GM19035 (cell line): ENCODE data around the gene ARHGEF28.

Experiments
- ATAC-seq: cut with Tn5 transposase; IDR thresholded peaks from one replicate; pipeline ENCODE4 v1.9.1; 2021; ENCODE audit not compliant: unreplicated experiment

The ARHGEF28 gene

DNA sequence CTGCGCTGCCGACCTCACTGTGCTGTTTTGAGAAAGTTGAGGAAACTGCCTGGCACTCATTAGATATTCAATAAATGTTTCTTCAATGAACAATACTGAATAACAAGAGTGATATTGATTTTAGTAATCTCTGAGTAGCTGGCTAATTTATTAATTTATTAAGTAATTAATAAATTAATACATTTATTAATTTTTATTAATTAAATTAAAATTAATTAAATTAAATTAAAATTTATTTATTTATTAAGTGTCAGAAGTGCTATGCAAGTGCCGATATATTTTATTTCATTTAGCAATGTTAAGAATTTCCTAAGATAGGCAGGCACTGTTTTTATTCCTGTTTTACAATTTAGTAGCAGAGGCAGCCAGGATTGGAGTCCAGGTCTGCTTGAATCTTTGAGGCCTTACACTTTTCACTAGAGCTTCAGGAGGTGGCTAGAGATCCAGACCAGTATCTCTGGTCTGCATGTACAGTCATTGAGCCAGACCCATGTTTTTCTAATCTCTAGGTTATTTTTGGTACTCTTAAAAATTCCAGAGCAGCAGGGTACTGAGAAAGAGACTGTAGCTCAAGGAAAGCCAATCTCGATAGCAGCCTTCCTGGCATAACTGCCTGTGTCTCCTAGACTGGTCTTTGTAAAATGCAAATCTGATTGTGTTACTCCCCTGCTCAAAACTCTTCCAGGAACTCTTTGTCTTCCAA lies 109.2 kb downstream of the ARHGEF28 start:
- ATAC-seq: no peak

- ATAC-seq: no peak
These were observed 113.7 kb downstream of the ARHGEF28 start for GRCh38 chr5:73739650-73740049.

DNA sequence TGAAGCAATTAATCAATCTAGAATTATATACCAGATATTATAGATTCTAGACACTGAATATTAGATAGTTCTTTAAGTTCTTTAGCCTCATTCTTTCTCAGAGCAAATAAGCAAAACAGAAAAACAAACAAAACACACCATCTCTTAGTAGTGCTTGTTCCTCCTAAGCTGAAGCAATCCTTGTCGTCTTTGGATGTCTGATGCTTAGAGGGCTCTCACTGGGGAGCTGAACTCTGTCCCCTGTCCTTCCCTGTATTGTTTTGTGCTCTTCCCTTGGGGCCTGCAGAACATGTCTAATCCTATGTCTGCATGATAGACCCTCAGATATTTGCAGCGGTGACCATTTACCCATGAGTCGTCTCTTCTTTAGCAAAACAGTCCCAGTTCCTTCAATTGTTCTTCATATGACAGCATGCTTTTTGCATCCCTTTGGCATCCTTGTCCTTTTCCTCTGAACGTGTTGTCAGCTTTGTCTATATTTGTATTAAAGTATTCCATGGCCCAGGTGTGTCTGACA lies 114.3 kb downstream of the ARHGEF28 start:
- ATAC-seq: no peak

DNA sequence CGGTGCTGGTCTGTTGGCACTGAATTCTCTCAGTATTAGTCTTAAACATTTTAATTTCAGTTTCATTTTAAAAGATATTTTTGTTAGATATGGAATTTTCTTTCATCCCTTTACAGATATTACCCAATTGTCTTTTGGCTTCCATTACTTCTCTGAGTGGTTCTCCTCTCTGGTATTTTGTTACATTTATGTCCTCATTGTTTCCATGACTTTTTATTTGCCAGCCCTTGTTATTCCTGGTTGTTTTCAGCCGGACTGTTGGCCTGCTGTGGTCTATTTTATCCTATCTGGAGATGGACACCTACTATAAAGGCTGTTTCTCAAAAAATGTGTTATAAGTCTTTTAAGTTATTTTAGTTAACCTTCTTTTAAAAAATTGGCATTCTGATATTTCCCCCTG lies 117.2 kb downstream of the ARHGEF28 start:
- ATAC-seq: no peak

DNA sequence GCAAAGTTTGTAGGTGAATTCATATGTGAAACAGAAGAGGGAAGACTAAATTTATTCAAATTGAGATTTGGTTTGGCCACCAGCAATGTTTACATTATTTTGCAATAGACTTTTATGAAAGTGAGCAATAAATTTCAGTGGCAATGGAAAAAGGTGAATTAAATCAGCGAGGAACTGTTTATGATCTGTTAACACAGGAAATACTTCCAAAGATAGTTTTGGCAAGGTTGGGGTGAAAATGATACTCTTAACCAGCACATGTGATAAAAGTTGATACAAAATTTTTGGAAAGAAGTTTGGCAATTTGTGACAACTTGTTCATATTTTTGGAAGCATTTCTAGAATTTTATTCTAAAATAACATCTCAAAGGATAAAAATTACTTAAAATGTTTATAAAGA lies 119.8 kb downstream of the ARHGEF28 start:
- no peak for ATAC-seq

- ATAC-seq: no peak
These were observed 120.6 kb downstream of the ARHGEF28 start for GRCh38 chr5:73746608-73747007.

- no peak for ATAC-seq
These were observed 121.8 kb downstream of the ARHGEF28 start for GRCh38 chr5:73747696-73748380.

DNA sequence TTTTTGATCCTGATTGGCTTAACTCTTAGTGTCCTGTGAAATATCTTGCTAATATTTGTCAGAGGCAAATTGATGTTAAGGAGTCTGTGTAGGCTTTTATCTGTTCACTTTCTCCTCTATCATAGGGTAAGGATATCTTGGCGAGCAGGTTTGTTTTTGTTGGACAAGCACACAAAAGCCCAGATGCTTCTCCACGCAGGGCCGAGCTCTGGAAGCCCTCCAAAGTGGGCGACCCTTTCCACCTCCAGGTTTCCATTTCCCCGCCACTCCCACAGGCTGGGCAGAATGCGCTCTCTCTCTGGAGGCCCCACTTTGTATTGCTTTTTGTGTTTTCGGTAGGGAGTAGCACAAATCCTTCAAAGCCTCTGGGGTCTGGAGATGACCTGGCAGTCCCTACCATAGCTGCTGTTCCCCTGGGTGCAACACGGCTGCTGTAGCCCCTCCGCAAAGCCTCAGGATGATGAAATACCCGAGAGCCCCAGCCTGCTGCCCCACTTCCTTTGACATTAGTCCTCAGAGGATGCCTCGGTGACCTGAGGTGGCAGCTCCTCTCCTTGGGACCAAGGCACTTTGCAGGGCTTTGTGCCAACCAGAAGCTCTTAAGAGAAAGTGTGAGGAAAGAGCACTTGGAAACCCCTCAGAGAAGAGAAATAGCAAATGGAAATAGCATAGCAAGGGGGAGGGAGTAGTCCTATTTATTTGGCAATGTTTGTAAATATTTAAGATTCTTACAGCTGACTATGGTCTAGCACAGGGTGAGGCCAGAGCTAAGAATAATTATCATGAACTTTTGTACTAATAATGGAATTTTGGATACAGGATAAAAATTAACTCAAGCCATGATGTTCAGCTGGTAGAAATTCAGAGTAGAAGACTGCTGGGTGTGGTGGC lies 122.8 kb downstream of the ARHGEF28 start:
- ATAC-seq: no peak

- ATAC-seq: no peak
These were observed 123.7 kb downstream of the ARHGEF28 start for GRCh38 chr5:73749485-73750270.

- peak; percentile 67 for ATAC-seq
These were observed 125.4 kb downstream of the ARHGEF28 start for GRCh38 chr5:73751254-73751914.

DNA sequence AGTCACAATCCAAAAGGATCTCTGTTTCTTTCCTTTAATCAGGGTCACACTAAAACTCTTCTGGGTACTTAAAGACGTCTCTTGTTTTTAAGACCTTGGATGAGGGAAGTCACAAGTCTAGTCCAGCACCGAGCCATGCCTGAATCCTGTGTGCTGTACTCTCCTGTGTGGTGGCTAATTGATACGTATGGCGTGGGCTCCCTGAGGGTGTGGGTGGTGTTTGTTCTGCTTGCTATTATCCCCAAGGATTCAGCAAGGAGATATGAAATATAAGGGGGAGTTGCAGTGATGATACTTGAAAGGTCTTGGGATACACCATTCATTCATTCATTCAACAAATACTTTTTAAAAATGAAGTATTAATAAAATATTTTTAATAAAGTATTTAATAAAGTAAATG lies 128.3 kb downstream of the ARHGEF28 start:
- no peak for ATAC-seq

DNA sequence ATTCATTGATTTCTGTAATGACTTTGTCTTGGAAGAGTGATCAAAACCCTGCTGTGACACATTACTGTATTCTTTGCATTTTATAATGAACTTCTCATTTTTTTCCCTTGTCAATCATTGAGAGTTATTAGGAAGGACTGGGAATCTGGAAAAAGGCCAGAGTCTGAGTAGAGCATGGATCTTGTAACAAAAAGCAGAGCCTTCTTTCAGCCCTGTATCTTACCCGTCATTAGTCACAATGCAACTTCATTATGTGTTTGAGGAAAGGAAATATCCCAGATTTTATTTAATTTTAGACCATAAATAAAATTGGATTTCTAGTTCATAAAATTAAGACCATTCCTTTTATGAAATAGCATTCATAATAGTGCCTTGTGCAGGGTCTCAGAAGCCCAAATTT lies 131.4 kb downstream of the ARHGEF28 start:
- ATAC-seq: no peak

DNA sequence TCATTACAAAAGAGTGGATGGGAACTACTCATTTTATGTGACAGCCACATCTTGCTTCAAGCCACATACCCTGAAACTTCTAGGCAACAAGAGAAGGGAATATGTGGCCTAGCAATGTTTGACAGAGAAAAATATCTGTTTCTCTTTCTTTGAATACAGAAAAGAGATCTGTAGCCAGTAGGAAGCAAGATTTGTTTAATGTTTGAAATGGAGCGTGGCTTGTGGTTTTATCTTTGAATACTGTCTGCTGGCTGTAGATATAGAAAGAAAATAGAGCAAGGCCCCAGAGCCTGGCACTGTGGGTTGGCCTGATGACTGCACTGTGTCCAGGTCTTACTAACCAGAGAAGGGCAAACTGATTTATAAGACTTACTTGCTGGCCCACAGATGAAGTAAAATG lies 133.8 kb downstream of the ARHGEF28 start:
- ATAC-seq: no peak

GRCh38 chr5:73763300-73764032 lies 137.5 kb downstream of the ARHGEF28 start:
- no peak for ATAC-seq

DNA sequence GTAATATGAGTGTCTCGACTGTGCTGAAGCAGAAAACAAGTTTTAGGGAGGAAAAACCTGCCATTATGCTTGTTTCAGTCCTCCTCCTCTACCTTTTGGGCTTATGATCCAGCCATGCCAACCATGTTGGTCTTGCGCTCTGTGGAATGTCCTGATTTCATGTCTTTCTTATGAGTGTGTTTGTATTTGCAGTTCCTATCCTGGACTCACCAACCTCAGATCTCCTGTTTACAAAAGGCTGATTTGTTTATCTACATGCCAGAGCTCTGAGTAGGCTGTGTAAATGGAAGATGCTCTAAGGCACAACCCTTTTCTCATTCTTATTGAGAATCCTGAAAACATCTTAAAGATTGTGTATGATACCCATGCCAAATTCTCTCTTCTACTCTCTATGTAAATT lies 138.6 kb downstream of the ARHGEF28 start:
- ATAC-seq: no peak

DNA sequence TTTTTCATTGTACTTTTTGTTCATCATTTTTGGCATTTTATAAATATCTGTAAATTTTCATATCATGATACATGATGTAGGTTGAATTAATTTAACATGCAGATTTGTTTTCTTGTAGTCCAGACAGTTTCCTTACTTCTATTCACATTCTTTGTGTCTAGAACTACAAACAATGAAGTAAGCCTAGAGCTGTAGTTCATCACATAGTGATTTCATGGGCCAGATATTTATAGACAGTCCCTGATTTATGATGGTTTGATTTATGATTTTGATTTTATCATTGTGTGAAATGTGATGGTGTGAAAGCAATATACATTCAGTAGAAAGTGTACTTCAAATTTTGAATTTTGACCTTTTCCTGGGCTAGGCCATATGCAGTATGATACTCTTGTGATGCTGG lies 139.0 kb downstream of the ARHGEF28 start:
- no peak for ATAC-seq

GRCh38 chr5:73766902-73767301 lies 140.9 kb downstream of the ARHGEF28 start:
- ATAC-seq: no peak

DNA sequence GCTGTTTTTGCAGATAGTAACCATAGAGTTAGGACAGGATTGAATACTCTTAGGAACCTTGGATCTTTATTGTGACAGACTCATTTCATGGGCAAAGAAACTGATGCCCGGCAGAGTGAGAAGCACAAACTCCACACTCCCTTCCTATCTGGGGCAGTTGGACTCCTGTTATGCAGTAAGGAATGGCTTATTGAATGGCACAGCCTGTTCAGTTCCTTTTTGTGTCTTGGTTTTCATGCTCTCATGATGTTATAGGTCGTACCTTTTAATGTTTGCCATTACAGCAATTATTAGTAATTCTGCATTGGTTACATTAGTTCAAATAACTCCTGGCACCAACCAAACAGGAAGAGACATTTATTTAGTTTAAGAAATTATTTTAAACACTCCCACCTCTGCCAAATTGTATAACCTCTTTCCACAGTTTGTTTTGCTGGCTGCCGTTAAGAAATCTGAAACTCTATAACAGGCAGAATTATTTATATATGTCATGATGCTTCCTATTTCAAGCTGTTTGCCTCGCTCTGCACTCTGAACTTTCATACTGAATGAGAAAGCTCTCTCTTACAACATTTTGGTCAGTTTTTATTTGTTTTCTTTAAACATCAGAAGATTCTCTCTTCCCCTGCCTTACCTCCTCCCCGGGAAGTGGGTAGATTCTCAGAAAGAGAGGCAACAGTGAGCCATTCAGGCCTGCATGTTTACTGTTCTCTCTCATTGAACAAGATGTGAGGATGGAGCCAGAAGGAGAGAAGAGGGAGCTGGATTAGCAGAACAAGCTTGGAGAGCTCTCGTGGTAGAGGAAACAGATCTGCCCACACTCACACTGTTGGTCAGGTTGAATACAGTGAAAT lies 144.4 kb downstream of the ARHGEF28 start:
- no peak for ATAC-seq

DNA sequence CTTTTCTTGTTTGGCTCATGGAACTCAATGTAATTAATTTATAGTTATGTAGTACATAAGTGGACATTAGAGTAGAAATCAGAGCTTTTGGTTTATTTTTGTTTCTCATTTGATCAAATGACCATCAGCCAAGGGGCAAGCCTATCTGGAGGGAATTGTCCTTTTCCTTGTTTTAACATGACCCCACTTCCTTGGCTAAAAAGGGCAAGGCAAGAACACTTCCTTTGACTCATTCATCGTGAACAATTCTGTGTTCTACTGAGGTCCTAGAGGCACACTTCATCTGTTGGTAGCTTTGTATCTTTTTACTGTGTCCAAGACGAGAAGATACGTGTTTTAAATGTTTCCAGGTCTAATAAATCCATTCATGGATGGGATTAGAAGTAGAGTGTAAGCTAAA lies 148.9 kb downstream of the ARHGEF28 start:
- no peak for ATAC-seq
